GM18867 (cell line): ENCODE results near the gene REXO5.
"Not testable (repeated sequence)": the region's sequence is repeated elsewhere in the genome, so short reads cannot be mapped to it uniquely, and the experiment has no call there.

Experiments
- ATAC-seq: cut with Tn5 transposase; IDR thresholded peaks from one replicate; pipeline ENCODE4 v1.9.1; 2021; ENCODE audit warnings: mild to moderate bottlenecking, moderate library complexity; ENCODE audit not compliant: unreplicated experiment

The REXO5 gene, protein sequence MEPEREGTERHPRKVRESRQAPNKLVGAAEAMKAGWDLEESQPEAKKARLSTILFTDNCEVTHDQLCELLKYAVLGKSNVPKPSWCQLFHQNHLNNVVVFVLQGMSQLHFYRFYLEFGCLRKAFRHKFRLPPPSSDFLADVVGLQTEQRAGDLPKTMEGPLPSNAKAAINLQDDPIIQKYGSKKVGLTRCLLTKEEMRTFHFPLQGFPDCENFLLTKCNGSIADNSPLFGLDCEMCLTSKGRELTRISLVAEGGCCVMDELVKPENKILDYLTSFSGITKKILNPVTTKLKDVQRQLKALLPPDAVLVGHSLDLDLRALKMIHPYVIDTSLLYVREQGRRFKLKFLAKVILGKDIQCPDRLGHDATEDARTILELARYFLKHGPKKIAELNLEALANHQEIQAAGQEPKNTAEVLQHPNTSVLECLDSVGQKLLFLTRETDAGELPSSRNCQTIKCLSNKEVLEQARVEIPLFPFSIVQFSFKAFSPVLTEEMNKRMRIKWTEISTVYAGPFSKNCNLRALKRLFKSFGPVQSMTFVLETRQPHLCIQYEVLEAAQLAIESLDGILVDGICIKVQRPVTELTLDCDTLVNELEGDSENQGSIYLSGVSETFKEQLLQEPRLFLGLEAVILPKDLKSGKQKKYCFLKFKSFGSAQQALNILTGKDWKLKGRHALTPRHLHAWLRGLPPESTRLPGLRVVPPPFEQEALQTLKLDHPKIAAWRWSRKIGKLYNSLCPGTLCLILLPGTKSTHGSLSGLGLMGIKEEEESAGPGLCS

DNA sequence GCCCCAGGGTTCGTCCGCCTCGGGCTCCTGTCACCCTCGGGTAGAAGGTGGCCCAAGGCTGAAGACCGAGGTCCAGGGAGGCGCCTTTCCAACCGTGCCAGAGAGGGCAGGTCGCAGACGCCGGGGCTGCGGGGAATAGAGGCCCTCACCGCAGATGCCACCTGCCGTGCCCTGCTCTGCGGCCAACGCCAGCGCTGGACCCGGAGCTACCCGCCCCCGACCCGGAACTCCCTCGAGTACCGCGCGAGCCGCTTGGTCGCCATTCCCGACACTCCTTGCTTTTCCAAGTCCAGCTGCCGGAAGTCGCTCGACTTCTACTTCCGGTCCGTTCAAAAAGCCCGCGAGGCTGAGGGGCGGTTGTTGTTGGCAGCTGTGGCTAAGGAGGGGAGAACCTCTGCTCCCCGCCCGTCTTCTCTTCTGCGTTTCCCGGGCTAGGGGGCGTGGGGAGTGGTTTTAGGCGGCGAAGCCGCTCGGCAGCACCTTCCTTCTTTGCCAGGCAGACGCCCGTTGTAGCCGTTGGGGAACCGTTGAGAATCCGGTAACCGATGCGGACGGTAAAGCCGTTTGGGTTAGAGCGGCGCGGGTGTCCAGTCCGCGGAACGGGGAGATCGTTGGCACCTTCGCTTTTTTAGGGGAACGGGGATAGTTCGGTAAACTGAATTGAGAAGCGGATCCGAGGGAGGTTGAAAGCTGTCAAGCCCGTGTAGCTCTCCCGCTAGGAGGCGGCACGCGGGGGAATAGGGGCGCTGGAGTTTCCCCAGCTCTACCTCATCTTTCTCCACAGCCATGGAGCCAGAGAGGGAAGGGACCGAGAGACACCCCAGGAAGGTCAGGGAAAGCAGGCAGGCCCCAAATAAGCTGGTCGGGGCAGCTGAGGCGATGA is at the start of gene REXO5, which contains the start of gene ERI2:
TSS of gene REXO5 (plus strand) at position 360 of the 883 bp plus-strand sequence. CDS start at position 787, 427 bp downstream.
TSS of gene ERI2 (minus strand) at position 305 of the 883 bp plus-strand sequence. CDS start at position 263, 42 bp downstream.
- peak; percentile 79 for ATAC-seq

DNA sequence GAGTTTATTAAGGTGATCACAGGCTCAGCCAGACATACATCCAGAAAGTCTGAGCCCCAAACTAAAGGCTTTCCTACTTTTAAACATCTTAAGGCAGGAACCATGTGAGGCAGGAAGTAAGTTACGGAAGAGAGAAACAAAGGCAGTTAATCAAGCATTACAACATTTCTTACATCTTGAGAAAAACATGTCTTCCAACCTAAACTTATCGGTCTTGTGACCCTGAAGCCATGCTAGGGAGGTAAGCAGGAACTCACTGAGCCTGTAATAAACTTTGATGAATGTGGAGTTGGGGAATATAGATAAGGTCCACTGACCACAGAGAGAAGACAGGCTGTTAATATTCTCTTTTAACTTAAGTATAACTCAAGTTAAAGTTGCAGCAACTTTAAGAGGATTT is 46.0 kb upstream of the REXO5 start:
- no peak for ATAC-seq

DNA sequence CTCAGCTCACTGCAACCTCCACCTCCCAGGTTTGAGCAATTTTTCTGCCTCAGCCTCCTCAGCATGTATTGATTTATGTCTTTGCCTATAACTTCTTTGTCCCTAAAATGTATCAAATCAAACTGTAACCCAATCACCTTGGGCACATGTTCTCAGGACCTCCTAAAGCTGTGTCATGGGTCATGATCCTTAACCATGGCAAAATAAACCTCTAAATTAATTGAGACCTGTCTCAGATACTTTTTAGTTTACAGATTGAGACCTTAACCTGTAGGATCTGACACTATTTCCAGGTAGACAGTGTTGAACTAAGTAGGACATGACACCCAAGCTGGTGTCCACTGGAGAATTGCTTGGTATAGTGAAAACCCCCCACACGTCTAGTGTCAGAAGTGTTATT is 45.2 kb upstream of the REXO5 start:
- ATAC-seq: no peak

DNA sequence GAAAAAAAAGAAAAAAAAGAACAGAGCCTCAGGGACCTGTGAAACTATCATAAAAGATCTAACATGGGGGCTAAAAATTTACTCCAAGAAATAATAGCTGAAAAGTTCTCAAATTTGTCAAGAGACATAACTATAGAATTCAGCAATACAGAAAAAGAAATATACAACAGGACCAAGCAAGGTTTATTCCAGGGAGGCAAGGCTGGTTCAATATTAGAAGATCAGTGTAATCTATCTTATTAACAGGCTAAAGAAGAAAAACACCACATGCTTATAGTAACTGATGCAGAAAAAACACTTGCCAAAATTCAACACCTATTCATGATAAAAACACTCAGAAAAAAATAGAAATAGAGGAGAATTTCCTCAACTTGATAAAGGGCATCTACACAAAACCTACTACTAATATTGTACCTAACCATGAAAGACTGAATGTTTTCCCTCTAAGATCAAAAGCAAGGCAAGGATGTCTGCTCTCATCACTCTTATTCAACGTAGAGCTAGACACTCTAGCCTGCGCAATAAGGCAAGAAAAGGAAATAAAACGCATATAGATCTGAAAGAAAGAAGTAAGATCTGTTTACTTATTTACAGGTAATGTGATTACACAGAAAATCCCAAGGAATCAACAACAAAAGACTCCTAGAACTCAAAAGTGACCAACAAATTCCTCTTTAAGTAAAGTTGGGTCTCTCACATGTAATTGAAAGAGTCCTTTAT is 43.8 kb upstream of the REXO5 start:
- no peak for ATAC-seq

DNA sequence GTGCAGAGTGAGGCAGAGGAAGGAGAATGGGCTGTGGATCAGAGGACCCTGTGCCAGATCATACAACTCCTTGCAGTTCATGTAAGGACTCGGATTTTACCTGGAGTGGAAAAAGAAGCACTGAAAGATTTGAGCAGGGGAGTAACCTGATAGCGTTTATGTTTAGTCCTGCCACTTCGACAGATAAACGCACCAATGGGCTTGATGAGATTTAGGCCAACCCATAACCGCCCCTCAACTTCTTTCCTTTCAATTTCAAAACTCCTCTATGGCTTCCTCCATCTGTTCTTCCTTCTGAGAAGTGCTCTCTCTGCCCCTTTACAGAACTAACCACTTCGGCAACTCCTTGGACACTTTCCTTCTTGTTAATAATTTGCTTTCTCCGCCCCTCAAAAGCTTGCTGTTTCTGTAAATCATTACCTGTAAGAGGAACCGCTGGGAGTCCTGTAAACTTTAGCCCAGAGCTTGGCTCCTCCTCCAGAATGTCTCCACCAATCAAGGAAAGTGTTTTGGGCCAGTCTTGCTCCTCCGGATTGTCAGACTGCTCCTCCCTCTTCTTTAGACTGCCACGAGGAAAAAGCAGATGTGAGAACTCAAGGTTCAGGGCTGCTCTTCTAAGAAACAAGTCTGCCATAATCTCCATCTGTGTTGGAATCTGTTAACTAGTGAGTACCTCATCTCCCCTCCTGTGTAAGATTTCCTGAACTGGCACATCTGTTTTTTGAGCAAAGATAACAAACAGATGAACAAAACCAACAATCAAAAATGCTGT is 42.7 kb upstream of the REXO5 start, which contains the start of gene ACSM3:
TSS of gene ACSM3 (plus strand) at position 554 of the 772 bp plus-strand sequence. CDS start 6,021 bp downstream, outside the sequence.
- ATAC-seq: peak; percentile 98

DNA sequence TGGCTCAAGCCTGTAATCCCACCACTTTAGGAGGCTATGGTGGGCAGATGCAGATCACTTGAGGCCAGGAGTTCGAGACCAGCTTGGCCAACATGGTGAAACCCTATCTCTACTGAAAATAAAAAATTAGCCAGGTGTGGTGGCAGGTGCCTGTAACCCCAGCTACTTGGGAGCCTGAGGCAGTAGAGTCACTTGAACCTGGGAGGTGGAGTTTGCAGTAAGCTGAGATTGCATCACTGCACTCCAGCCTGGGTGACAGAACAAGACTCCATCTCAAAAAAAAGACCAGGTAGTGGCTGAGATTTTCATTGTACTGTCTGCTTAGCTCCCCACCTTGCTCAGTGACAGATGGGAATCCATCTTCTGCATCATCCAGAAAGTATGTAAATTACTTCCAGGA is 41.9 kb upstream of the REXO5 start:
- ATAC-seq: not testable (repeated sequence)

DNA sequence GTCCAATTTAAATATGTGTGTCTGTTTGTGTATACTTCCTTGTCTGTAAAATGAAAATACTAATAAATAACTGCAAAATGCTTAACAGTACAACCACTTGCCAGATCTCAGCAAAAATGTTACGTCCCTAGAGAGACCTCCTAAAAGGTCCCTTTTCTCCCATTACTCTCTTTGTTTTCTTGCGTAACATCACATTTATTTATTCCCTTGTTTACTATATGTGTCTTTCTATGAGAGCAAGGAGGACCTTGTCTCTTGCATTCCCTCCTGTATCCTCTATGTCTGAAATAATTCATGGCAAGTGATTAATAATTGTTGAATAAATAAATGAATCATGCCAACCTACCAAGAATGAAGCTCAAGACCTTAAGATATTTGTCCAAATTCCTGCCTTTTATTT is 40.6 kb upstream of the REXO5 start:
- ATAC-seq: no peak

DNA sequence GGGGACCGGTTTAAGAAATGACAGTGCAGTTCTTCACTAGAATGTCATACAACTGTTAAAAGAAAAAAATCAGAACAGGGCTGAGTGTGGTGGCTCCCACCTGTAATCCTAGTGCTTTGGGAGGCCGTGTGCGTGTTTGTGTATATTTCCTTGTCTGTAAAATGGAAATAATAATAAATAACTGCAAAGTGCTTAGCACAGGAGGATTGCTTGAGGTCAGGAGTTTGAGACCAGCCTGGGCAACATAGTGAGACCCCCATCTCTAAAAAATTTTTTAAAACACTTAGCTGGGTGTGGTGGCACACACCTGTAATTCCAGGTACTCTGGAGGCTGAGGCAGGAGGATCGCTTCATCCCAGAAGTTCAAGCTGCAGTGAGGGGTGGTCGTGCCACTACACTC is 40.0 kb upstream of the REXO5 start:
- ATAC-seq: no peak

DNA sequence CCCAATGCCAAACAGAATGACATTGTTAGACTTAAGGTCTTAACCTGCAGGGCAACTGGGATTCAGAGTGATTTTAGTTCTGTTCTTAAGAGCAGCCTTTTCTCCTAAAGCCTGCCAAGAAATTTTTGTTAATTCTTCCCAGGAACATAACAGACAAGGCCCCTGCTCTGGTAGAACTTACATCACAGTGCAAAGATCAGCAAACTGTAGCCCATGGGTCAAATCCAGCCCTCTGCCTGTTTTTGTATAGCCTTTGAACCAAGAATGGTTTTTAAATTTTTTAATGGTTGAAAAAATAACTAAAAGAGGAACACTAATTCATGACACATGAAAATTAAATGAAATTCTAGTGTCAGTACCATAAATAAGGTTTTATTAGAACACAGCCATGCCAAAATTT is 38.8 kb upstream of the REXO5 start:
- ATAC-seq: no peak

DNA sequence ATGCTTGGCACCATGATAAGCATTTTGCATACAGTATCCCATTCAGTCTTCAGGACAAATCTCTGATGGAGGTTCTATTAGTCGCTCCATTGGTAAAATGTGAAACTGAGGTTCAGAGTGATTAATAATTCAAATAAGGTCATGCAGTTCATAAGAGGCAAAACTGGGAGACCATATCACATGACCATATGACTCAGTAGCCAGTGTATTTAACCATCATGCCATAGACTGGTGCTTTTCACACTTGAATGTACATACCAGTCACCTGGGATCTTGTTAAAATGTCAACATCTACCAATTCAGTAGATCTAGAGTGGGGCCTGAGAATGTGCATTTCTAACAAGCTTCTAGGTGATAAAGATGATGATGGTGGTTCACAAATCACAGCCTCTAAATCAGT is 38.2 kb upstream of the REXO5 start:
- ATAC-seq: no peak

DNA sequence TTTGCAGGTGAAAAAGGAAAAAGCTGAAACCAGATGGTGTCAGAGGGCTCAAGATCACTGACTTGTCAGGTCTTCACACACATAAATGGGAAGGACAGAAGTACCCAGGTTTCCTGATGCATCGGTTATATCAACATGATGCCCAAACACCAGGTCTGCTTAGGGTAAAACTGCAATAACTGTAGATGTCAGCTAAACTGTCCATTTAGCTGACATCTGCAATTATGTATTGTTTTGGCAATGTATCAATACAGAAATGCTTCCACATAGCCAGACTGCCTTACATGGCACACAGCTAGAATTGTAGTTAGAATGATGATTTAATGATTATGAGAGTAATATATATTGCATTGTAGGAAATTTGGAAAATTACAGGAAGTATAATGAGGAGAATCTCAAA is 37.5 kb upstream of the REXO5 start:
- no peak for ATAC-seq

DNA sequence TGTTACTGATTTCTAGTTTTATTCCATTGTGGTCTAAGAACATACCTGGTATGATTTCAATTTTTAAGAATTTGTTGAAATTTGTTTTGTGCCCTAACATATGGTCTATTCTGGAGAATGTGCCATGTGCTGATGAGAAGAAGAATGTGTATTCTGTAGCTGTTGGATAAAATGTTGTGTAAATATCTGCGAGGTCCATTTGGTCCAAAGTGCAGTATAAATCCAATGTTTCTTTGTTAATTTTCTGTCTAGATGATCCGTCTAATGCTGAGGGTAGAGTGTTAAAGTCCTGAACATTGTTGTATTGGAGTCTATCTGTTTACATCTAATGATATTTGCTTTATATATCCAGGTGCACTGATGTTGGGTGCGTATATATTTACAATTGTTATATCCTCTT is 32.6 kb upstream of the REXO5 start:
- ATAC-seq: no peak

DNA sequence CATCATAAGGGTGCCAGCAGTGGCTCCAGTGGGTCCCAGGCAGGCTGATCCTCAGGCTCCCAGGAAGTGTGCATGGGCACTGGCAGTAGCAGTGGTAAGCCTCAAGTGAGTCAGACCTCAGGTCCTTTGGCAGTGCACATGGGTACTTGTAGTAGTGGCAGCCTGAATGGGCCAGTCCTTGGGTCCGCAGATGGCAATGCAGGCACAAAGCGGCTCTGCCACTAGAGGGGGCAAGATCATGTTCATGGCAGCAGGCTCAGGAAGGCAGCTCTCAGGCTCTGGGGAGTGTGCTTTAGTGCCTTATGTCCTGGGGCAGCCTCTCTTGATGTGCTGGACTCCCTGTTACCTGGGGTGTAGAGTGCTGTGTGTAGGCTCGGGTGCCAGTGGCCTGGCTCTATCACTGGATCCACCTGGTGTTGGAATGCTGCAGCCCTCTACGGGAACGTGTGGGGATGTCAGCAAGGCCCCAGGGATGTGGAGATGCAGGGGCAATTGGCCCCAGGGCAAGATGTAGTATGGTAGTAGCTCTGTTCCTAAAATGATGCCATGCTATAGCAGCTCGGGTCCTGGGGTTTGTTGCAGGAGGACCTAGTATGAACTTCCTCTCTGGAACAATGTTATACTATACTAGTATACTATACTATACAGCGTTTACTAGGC is 31.5 kb upstream of the REXO5 start:
- peak; percentile 46 for ATAC-seq

DNA sequence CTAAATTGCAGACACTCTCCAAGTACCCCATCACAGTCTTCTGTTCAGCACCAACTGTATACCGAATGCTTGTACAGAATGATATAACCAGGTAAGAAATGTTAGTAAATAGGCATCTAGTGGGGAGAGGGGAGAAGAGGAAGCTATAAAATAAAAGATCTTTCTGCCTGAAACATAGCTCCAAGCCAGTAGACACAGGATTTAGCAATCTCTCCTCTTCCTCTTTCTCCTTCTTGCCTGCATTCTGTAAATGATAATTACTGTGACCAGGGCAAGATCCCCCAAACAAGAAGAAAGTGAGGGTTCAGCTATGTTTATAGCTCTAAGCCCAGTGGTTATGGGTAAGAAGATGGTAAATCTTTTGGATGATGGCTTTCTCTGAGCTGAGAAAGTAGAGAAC is 24.6 kb upstream of the REXO5 start:
- no peak for ATAC-seq

DNA sequence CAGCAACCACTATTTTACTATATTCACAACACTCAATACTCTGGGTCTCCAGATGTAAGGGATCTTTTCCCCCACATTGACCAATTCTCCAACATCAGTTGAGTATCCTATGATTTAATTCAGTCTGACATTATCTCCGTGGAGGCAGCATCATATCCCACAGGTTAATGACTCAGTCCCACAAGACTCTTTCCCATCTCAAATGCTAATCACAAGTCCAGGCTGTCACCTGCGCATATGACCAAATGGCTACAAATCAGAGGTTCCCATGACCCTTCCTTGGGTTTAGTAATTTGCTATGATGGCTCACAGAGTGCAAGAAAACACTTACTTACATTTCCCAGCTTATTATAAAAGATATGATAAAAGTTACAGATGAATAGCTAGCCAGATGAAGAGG is 23.9 kb upstream of the REXO5 start:
- ATAC-seq: no peak

DNA sequence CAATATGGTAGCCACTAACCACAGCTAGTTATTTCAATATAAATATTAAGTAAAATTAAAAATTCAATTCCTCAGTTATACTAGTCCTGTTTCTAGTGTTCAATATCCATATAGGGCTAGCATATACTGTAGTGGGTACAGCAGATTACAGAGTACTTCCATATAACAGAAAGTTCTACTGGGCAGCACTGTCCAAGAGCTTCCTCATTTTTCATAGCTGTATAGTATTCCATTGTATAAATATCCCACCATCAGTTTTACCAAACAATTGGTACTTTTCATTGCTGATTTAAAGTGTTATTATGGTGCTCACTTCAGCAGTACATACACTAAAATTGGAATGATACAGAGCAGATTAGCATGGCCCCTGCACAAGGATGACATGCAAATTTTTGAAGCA is 22.1 kb upstream of the REXO5 start:
- no peak for ATAC-seq

DNA sequence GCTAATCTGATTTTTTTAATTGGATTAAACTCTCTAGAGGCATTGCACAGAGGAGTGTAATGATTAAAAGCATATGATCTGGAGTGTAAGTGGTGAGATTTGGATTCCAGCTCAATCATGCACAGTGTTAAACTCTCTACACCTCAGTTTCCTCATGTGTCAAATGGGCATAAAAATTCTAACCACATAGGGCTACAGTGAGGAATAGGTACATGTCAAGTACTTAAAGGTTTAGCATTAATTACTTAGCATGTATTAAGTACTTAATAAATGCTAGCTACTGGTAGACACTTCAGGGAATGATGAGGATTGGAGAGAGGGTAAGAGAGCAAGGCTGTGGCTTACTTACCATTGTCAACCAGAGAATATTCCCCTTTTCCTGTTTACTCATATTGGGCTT is 17.2 kb upstream of the REXO5 start:
- ATAC-seq: no peak

DNA sequence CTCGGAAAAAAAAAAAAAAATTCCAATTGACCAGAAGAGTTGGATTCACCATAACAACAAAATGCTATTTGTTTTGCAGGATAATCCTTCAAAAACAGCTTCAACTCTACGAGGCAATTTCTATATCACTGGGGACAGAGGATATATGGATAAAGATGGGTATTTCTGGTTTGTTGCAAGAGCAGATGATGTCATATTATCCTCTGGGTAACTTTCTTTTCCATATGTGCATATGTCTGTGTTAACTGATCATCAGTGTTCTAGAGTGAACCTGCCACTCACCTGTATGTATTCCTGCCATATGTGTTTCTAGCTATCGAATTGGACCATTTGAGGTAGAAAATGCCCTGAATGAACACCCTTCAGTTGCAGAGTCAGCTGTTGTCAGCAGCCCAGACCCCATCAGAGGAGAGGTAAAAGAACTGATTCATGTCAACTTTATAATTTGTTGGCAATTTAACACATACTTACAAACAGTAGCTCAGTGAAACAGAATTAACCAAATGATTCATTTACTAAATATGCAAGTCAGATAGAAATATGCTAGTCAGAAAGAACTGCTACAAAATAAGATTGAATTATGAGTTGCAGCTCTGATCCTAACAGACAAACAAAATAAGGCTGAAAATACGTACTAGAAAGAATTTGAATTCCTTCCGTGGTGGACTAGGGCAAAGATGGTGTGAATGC is 14.3 kb upstream of the REXO5 start:
- no peak for ATAC-seq
